SU-DHL-6 (cell line): Measurements from ENCODE around the gene SNX15.

Source experiments
- CTCF ChIP-seq: fragments of 200-600 bp; sonication (generic); IDR thresholded peaks from one replicate; pipeline ENCODE4 v1.5.1; 2017; ENCODE audit warnings: antibody characterized with exemption, mild to moderate bottlenecking, low read length, moderate library complexity; ENCODE audit not compliant: insufficient read depth, poor library complexity, severe bottlenecking
- EZH2phosphoT487 ChIP-seq: fragments of 200-600 bp; sonication (generic), shearing (Covaris generic); conservative IDR thresholded peaks from 2 replicates; pipeline ENCODE4 v1.6.1; 2018; ENCODE audit warnings: mild to moderate bottlenecking, antibody characterized with exemption, low read length, moderate library complexity, mixed read lengths

- TF ChIP-seq CTCF, result no peak
- no peak for TF ChIP-seq EZH2phosphoT487
These were observed 17.8 kb downstream of the SNX15 start for GRCh38 chr11:65045061-65045460.
